KG1 (cell line): ENCODE data around the gene MYO5B.

Source experiments
- DNase-seq: peaks from one replicate; lab custom pipeline; 2025; lab: John Stamatoyannopoulos, UW

The MYO5B gene

GRCh38 chr18:49884959-49885358, 310.0 kb downstream of the MYO5B start:
- no peak for DNase-seq

- no peak for DNase-seq
Measured at GRCh38 chr18:49884465-49884864, 310.5 kb downstream of the MYO5B start.

- no peak for DNase-seq
Measured at GRCh38 chr18:49880661-49881060, 314.3 kb downstream of the MYO5B start.

GRCh38 chr18:49879271-49879580, 315.7 kb downstream of the MYO5B start:
- no peak for DNase-seq

- no peak for DNase-seq
Measured at GRCh38 chr18:49878567-49879270, 316.2 kb downstream of the MYO5B start.

- no peak for DNase-seq
Measured at GRCh38 chr18:49878015-49878414, 316.9 kb downstream of the MYO5B start.

GRCh38 chr18:49876536-49876935, 318.4 kb downstream of the MYO5B start:
- DNase-seq: no peak

- DNase-seq: no peak
Measured at GRCh38 chr18:49875783-49876182, 319.2 kb downstream of the MYO5B start.

- no peak for DNase-seq
Measured at GRCh38 chr18:49875155-49875554, 319.8 kb downstream of the MYO5B start.

GRCh38 chr18:49874238-49874637, 320.7 kb downstream of the MYO5B start:
- DNase-seq: no peak

- no peak for DNase-seq
Measured at GRCh38 chr18:49869354-49869753, 325.6 kb downstream of the MYO5B start.

- DNase-seq: no peak
Measured at GRCh38 chr18:49866680-49867079, 328.3 kb downstream of the MYO5B start.

- DNase-seq: no peak
Measured at GRCh38 chr18:49865401-49865800, 329.5 kb downstream of the MYO5B start.

GRCh38 chr18:49863769-49864621, 331.0 kb downstream of the MYO5B start:
- DNase-seq: no peak

- DNase-seq: no peak
Measured at GRCh38 chr18:49862656-49863385, 332.1 kb downstream of the MYO5B start.

GRCh38 chr18:49861659-49862058, 333.3 kb downstream of the MYO5B start:
- no peak for DNase-seq

- no peak for DNase-seq
Measured at GRCh38 chr18:49859725-49860124, 335.2 kb downstream of the MYO5B start.

- no peak for DNase-seq
Measured at GRCh38 chr18:49859021-49859359, 336.0 kb downstream of the MYO5B start.

GRCh38 chr18:49858309-49859020, 336.5 kb downstream of the MYO5B start:
- peak; percentile 2 for DNase-seq

- no peak for DNase-seq
Measured at GRCh38 chr18:49857708-49858107, 337.2 kb downstream of the MYO5B start.

- DNase-seq: no peak
Measured at GRCh38 chr18:49856496-49856895, 338.5 kb downstream of the MYO5B start.

GRCh38 chr18:49855711-49856415, 339.1 kb downstream of the MYO5B start:
- no peak for DNase-seq
